ENCODE measurements around the gene CHRM4. TPM values are rescaled to one million over a fixed set of nuclear protein-coding genes. Genes with fewer than 3 reads are reported as not detected.
A peak's percentile ranks its signal among the peaks of the same experiment; 100 is the strongest.

The CHRM4 gene
- total RNA-seq (ENCODE audit: unreplicated experiment) = 8.5 TPM
- long read RNA-seq = 0 reads

DNA sequence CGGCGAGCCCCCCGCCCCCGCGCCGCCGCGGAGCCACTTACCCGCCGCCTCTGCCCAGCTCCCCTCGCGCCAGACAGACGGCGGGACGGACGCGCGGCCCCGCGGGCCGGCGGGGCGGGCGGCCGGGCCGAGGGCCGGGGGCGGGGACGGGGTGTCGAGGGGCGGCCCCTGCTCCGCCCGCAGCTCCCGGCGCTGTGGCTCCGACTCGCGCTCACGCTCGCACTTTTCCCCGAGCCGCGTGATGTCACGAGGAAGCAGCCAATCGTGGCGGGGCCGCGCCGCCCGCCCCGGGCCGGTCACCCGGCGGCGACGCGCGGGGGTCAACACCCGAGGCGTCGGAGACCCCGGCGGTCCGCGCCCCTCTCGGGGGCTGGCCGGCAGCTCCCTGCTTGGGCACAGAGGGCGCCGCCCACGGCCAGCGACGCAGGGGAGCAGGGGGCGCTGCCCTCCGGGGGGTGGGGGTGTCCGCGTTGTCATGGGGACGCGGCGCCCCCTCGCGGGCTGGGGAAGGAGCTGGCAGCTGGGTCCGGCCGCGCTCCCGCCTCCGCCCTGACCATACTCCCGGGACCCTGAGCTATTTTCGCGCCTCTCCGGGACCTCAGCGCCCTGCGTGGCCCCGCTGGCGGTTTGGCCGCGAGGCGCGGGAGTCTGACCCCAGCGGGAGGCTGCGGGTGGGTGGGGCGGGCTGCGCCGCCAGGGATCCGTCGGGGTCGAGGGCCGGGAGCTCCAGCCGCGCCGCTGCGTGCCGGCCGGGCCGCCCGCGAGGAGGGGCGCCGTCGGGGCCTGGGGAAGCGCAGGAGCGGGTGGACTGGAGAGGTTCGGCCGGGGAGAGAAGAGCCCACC lies at the start of gene CHRM4:
Gene CHRM4, minus strand, starts transcription at position 199 of the 843 bp plus-strand sequence. CDS start 5,219 bp downstream, outside the sequence.
- peak within 1 kb of the TSS; percentile 87 for H3K4me3 Mint-ChIP-seq (ENCODE audit: unreplicated experiment)
- H3K9me3 Mint-ChIP-seq (ENCODE audit: unreplicated experiment) = peaks cover 9% of the 10 kb centered on the region
- H3K27ac Mint-ChIP-seq (ENCODE audit: unreplicated experiment) = no peak within 1 kb of the TSS
- H3K4me1 Mint-ChIP-seq (ENCODE audit: low read depth, unreplicated experiment) = peaks cover 16% of the 10 kb centered on the region
- TF ChIP-seq, protein P1, sequence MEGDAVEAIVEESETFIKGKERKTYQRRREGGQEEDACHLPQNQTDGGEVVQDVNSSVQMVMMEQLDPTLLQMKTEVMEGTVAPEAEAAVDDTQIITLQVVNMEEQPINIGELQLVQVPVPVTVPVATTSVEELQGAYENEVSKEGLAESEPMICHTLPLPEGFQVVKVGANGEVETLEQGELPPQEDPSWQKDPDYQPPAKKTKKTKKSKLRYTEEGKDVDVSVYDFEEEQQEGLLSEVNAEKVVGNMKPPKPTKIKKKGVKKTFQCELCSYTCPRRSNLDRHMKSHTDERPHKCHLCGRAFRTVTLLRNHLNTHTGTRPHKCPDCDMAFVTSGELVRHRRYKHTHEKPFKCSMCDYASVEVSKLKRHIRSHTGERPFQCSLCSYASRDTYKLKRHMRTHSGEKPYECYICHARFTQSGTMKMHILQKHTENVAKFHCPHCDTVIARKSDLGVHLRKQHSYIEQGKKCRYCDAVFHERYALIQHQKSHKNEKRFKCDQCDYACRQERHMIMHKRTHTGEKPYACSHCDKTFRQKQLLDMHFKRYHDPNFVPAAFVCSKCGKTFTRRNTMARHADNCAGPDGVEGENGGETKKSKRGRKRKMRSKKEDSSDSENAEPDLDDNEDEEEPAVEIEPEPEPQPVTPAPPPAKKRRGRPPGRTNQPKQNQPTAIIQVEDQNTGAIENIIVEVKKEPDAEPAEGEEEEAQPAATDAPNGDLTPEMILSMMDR (IDR thresholded peaks at IDR 0.05; ENCODE audit: partially characterized antibody, unreplicated experiment) = peak; percentile 63
- H3K36me3 Mint-ChIP-seq (ENCODE audit: unreplicated experiment) = no peaks in the 10 kb centered on the region
- peaks cover 13% of the 10 kb centered on the region for H3K27me3 Mint-ChIP-seq (ENCODE audit: unreplicated experiment)
- DNase-seq = peak; percentile 80

DNA sequence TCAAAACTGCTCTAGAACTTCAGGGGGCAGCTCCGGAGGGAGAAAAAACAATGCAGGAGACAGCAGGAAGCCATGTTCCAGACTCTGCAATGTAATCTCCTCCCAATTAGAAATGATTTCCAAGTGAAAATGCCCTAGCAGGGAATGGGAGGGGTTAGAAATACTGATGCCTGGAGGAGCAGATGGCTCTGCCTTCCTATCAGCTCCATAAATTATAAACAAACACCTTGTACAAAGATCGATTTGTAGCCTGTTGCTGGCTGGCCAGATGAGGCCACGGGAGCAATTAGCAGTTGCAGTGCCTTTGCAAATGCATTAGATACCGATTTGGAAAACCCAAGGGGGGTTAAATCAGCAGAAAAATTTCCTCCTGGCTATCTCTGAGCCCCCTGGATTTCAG lies 46.6 kb upstream of the CHRM4 start:
- TF ChIP-seq, protein P1 (IDR thresholded peaks at IDR 0.05; ENCODE audit: partially characterized antibody, unreplicated experiment) = no peak
- Mint-ChIP-seq H3K9me3 (ENCODE audit: unreplicated experiment) (peaks cover 9% of the 10 kb centered on the region), H3K27me3 (ENCODE audit: unreplicated experiment) (peaks cover 10% of the 10 kb centered on the region), H3K36me3 (ENCODE audit: unreplicated experiment) (no peaks in the 10 kb centered on the region), H3K27ac (ENCODE audit: unreplicated experiment) (peak overlapping the region; percentile 91), H3K4me1 (ENCODE audit: low read depth, unreplicated experiment) (peaks cover 57% of the 10 kb centered on the region), H3K4me3 (ENCODE audit: unreplicated experiment) (no peak overlapping the region)
- DNase-seq = peak; percentile 65

DNA sequence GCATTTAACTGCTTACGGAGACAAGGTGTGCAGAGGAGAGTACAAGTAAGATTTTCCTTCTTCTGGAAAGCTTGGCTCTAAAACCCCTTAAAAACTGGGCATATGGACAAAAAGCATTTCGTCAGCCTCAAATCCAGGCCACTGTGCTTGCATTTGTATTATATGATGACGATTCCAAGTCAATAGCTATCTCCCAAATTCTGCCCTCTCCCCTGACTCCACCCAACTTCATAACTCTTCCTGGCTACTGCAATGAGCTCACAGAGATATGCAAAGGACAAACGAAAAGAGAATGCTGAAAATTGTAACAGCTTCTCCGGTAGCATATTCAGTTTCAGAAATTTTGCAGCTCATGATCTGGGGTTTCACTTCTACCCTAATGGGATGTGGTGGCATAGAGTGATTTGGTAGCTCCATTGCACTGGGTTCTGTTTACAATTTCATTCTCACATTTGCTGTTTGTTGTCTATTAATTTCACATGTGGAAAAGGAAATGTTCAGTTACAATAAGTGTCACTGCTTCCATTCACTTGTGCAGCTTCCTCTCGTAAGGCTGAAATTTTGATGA lies 45.6 kb upstream of the CHRM4 start:
- Mint-ChIP-seq H3K4me1 (ENCODE audit: low read depth, unreplicated experiment) (peaks cover 54% of the 10 kb centered on the region), H3K36me3 (ENCODE audit: unreplicated experiment) (no peaks in the 10 kb centered on the region), H3K4me3 (ENCODE audit: unreplicated experiment) (peak overlapping the region; percentile 25), H3K27me3 (ENCODE audit: unreplicated experiment) (peaks cover 10% of the 10 kb centered on the region), H3K27ac (ENCODE audit: unreplicated experiment) (peak overlapping the region; percentile 63), H3K9me3 (ENCODE audit: unreplicated experiment) (peaks cover 9% of the 10 kb centered on the region)
- TF ChIP-seq, protein P1 (IDR thresholded peaks at IDR 0.05; ENCODE audit: partially characterized antibody, unreplicated experiment) = no peak
- DNase-seq = no peak

DNA sequence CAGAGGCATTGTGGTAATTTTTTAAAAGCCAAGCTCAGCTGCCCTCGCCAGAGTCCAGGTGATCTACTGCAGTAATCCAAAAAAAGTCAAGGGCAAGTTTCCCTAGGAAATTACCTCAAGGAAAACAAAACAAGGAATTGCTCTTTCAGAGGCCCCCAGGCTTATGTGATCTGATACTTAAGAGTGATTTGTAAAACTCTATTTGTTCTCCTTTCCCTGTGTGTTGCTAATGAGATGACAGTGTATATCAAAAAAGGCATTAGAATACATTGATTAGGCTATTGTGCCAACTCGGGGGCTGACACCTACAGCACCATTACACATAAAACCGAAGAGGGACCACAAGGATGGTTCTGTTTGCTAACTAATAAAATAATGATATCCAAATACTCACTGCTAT lies 44.5 kb upstream of the CHRM4 start:
- TF ChIP-seq, protein P1 (IDR thresholded peaks at IDR 0.05; ENCODE audit: partially characterized antibody, unreplicated experiment) = no peak

DNA sequence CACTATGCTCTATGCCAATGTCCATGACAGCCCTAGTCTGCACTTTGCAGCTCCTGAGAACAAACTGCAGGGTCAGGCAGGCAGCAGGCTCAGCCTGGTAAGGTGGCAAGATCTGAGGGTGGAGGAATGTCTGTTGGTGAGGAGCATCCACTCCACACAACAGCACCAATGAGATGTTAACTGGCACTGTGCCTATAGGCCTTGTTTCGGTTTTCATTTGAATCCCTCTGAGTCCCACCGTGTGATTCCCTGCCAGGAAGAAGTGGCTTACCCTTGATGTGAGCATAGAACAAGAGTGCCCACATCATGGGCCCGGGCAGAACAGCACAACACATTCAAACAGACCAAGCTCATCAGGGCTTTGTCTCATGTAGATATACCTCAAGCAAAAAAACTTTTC lies 44.1 kb upstream of the CHRM4 start:
- peak overlapping the region; percentile 45 for H3K27ac Mint-ChIP-seq (ENCODE audit: unreplicated experiment)
- H3K9me3 Mint-ChIP-seq (ENCODE audit: unreplicated experiment) = peaks cover 8% of the 10 kb centered on the region
- H3K4me3 Mint-ChIP-seq (ENCODE audit: unreplicated experiment) = peak overlapping the region; percentile 1
- TF ChIP-seq, protein P1 (IDR thresholded peaks at IDR 0.05; ENCODE audit: partially characterized antibody, unreplicated experiment) = no peak
- no peak for DNase-seq
- peaks cover 12% of the 10 kb centered on the region for H3K27me3 Mint-ChIP-seq (ENCODE audit: unreplicated experiment)
- H3K36me3 Mint-ChIP-seq (ENCODE audit: unreplicated experiment) = no peaks in the 10 kb centered on the region
- peaks cover 59% of the 10 kb centered on the region for H3K4me1 Mint-ChIP-seq (ENCODE audit: low read depth, unreplicated experiment)

More for the DNA sequence above, 44.5 kb upstream of the CHRM4 start:
- Mint-ChIP-seq H3K4me3 (ENCODE audit: unreplicated experiment) (peak overlapping the region; percentile 22), H3K4me1 (ENCODE audit: low read depth, unreplicated experiment) (peaks cover 59% of the 10 kb centered on the region), H3K27ac (ENCODE audit: unreplicated experiment) (peak overlapping the region; percentile 67), H3K36me3 (ENCODE audit: unreplicated experiment) (no peaks in the 10 kb centered on the region), H3K27me3 (ENCODE audit: unreplicated experiment) (peaks cover 12% of the 10 kb centered on the region), H3K9me3 (ENCODE audit: unreplicated experiment) (peaks cover 9% of the 10 kb centered on the region)
- no peak for DNase-seq

All from glutamatergic neuron (in vitro differentiated cells).